Thyroid gland (tissue), 4 donors: ENCODE results near the gene PLS3. TPM values are rescaled to one million over a fixed set of nuclear protein-coding genes. Genes with fewer than 3 reads are reported as not detected.
A peak's percentile ranks its signal among the peaks of the same experiment; 100 is the strongest.

ENCODE experiments used
- DNase-seq, 2 donors: peaks; one replicate each; pipeline ENCODE4 v3.0.0-alpha.2; 2019
- H3K27ac ChIP-seq, 3 donors: fragments of 200-600 bp; sonication (generic); 1 replicate in 2 of 3; 2 replicates in 1 of 3; pipeline ENCODE4 v1.5.1; 2016 to 2019; ENCODE audit warnings: mild to moderate bottlenecking in 1 of 3, moderate library complexity in 1 of 3
- H3K27me3 ChIP-seq: fragments of 200-600 bp; sonication (generic); one replicate; pipeline ENCODE4 v1.5.1; 2019
- H3K36me3 ChIP-seq, 2 donors: fragments of 200-600 bp; sonication (generic); one replicate each; pipeline ENCODE4 v1.5.1; 2016 to 2019
- H3K4me1 ChIP-seq, 2 donors: fragments of 200-600 bp; sonication (generic); one replicate each; pipeline ENCODE4 v1.5.1; 2017 to 2019
- H3K4me3 ChIP-seq, 3 donors: fragments of 200-600 bp; sonication (generic); replicated peaks in 1 of 3; 1 replicate in 2 of 3; 2 replicates in 1 of 3; pipeline ENCODE4 v1.5.1; 2016; ENCODE audit warnings: mild to moderate bottlenecking in 1 of 3
- H3K9me3 ChIP-seq: fragments of 200-600 bp; sonication (generic); one replicate; pipeline ENCODE4 v1.5.1; 2017
- POLR2A ChIP-seq, 2 donors: fragments of 450-650 bp; IDR thresholded peaks; one replicate each; pipeline ENCODE4 v1.6.1; 2017; ENCODE audit warnings: antibody characterized with exemption in 2 of 2, mild to moderate bottlenecking in 2 of 2, moderate library complexity in 1 of 2
- WGBS, 2 donors: methylation state at CpG; one replicate each; pipeline ENCODE4 v1.1.5; 2017; 5-methylcytosine and 5-hydroxymethylcytosine counted together
- intact Hi-C: fragments of 100-400 bp; cut with DNase I; formaldehyde crosslinking; loops from one replicate; pipeline ENCODE4 v1.15.1; 2023
- total RNA-seq, 4 donors: library from RNA; depleted of rRNA; stranded (reverse); fragments of >200 nt; gene quantifications; one replicate each; pipeline ENCODE4 v1.2.3, GENCODE V29; 2016
- TF ChIP-seq, protein P1 (sequence below), 6 experiments: fragments of 200-600 bp in 3 of 6; fragments of 450-650 bp in 3 of 6; sonication (generic) in 3 of 6; IDR thresholded peaks; one replicate each; pipeline ENCODE4 v1.5.1; 2016 to 2019; ENCODE audit warnings: antibody characterized with exemption in 6 of 6, mild to moderate bottlenecking in 2 of 6, inconsistent platforms in 1 of 6, moderate library complexity in 1 of 6

PLS3 gene
- total RNA-seq, 4 donors from 2014 or later: 238 to 366 (median 300) TPM

DNA sequence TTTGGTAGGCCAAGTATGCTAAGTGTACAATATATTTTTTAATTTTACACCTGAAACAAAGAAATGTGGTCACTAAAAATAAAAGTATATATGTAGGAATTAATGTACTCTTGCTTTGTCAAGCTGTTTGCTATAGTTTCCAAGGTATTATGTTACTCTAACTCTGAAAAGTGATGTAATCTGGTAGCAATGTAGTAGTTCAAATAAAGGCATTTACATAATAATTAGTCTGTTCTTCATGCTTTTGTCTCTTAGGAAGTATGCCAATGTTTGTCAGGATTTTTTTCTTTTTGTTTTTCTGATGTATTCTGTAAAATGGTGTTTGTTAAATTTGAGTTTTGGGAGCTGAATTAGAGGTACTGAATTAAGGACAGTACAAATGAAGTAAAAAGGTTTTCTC lies 89.5 kb downstream of the PLS3 start:
- intact Hi-C loops: loop anchor here (10.0 kb wide), 1 partner anchor 326 kb away; no protein-coding TSS in a partner anchor
- peaks cover 0 to 12% of the 10 kb centered on the region in 2 donors for H3K36me3 ChIP-seq
- no peak overlapping the region for H3K4me3 ChIP-seq
- H3K27ac ChIP-seq: peak overlapping the region in 1 of 3 donors; percentile 24
- TF ChIP-seq, protein P1, sequence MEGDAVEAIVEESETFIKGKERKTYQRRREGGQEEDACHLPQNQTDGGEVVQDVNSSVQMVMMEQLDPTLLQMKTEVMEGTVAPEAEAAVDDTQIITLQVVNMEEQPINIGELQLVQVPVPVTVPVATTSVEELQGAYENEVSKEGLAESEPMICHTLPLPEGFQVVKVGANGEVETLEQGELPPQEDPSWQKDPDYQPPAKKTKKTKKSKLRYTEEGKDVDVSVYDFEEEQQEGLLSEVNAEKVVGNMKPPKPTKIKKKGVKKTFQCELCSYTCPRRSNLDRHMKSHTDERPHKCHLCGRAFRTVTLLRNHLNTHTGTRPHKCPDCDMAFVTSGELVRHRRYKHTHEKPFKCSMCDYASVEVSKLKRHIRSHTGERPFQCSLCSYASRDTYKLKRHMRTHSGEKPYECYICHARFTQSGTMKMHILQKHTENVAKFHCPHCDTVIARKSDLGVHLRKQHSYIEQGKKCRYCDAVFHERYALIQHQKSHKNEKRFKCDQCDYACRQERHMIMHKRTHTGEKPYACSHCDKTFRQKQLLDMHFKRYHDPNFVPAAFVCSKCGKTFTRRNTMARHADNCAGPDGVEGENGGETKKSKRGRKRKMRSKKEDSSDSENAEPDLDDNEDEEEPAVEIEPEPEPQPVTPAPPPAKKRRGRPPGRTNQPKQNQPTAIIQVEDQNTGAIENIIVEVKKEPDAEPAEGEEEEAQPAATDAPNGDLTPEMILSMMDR (IDR thresholded peaks at IDR 0.05): no peak
- TF ChIP-seq POLR2A (IDR thresholded peaks at IDR 0.05): no peak
- no peaks in the 10 kb centered on the region for H3K9me3 ChIP-seq
- no peak for DNase-seq
- H3K4me1 ChIP-seq: no peaks in the 10 kb centered on the region
- no peaks in the 10 kb centered on the region for H3K27me3 ChIP-seq

DNA sequence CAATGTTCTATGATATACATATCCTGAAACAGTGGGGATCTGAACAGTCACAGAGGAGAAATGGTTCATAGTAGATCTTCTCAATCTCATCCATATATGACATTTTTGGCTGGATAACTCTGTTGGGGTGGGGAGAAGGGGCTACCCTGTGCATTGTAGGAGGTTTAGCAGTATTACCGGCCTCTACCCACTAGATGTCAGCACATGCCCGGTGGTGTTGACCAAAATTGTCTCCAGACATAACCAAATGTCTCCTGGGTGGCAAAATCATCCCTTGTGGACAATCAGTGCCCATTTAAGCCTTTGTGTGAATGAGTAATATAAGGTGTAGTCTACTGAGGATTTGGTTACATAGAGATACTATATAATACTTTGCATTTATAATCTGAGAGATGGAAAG lies 89.9 kb downstream of the PLS3 start:
- TF ChIP-seq POLR2A (IDR thresholded peaks at IDR 0.05): no peak
- TF ChIP-seq, protein P1 (IDR thresholded peaks at IDR 0.05): peak in 3 of 6 experiments; percentile 12 to 53 (median 37)
- Histone ChIP-seq H3K4me3 (no peak overlapping the region), H3K9me3 (no peaks in the 10 kb centered on the region), H3K36me3 (peaks cover 0 to 12% of the 10 kb centered on the region in 2 donors), H3K27ac (no peak overlapping the region), H3K4me1 (no peaks in the 10 kb centered on the region), H3K27me3 (no peaks in the 10 kb centered on the region)
- 15 to 27% methylated on average over 2 of the region's 2 CpGs for WGBS, 2 donors
- intact Hi-C loops: loop anchor here (10.0 kb wide), 1 partner anchor 326 kb away; no protein-coding TSS in a partner anchor
- DNase-seq: peak; percentile 8 to 13

DNA sequence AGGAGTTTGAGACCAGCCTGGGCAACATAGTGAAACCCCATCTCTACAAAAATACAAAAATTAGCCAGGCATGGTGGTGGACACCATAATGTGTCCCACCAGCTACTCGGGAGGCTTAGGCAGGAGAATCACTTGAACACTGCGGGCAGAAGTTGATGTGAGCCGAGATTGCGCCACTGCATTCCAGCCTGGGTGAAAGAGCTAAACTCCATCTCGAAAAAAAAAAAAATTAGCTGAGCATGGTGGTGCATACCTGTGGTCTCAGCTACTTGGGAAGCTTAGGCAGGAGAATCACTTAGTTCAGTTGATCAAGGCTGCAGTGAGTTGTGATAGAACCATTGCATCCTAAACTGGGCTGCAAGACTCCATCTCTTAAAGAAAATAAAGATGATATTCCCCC lies 91.2 kb downstream of the PLS3 start:
- TF ChIP-seq, protein P1 (IDR thresholded peaks at IDR 0.05): no peak
- TF ChIP-seq POLR2A (IDR thresholded peaks at IDR 0.05): no peak
- H3K27me3 ChIP-seq: no peaks in the 10 kb centered on the region
- H3K4me3 ChIP-seq: no peak overlapping the region
- H3K36me3 ChIP-seq: peaks cover 0 to 5% of the 10 kb centered on the region in 2 donors
- intact Hi-C loops: loop anchor here (10.0 kb wide), 1 partner anchor 327 kb away; no protein-coding TSS in a partner anchor
- DNase-seq: no peak
- WGBS, 2 donors: 92 to 96% methylated on average over 5 of the region's 5 CpGs
- H3K9me3 ChIP-seq: no peaks in the 10 kb centered on the region
- no peak overlapping the region for H3K27ac ChIP-seq
- H3K4me1 ChIP-seq: no peaks in the 10 kb centered on the region

DNA sequence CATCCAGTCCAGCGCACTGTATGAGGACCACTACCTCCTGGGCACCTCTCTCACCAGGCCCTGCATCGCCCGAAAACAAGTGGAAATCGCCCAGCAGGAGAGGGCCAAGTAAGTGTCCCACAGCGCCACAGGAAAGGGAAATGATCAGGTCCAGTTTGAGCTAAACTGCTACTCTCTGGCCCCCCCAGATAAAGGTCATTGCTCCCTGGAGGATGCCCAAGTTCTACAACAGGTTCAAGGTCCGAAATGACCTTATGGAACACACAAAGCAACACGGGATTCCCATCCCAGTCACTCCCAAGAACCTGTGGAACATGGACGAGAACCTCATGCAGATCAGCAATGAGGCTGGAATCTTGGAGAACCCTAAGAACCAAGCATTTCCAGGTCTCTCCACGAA lies 104.1 kb downstream of the PLS3 start:
- intact Hi-C loops: no loop called here
- no peak for TF ChIP-seq POLR2A (IDR thresholded peaks at IDR 0.05)
- TF ChIP-seq, protein P1 (IDR thresholded peaks at IDR 0.05): no peak
- Histone ChIP-seq H3K4me1 (no peaks in the 10 kb centered on the region), H3K4me3 (no peak overlapping the region), H3K9me3 (no peaks in the 10 kb centered on the region), H3K36me3 (no peaks in the 10 kb centered on the region), H3K27me3 (no peaks in the 10 kb centered on the region), H3K27ac (no peak overlapping the region)
- no peak for DNase-seq
- 100% methylated on average over 5 of the region's 9 CpGs; no CpG with 5 or more reads in 1 of the 2 donors for WGBS, 2 donors

DNA sequence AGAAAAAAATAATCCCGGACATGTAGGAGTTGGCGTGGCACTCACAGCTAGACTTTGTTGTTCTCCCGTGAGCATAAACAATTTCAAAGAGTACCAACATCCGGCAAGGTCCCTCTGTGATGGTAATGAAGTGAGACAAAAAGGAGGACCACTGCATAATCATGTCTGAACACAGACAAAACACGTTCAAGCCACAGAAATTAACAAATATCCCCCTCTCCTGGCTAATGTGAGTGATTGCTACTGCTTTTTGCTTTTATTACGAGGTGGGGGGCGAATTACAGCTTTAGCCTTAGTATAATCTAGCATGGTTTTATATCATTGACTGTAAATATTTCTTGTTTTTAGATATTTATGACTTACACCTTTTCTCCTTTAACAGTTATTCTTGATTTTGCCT lies 118.5 kb downstream of the PLS3 start:
- Histone ChIP-seq H3K27ac (no peak overlapping the region), H3K27me3 (no peaks in the 10 kb centered on the region), H3K9me3 (no peaks in the 10 kb centered on the region), H3K36me3 (no peaks in the 10 kb centered on the region), H3K4me3 (no peak overlapping the region), H3K4me1 (no peaks in the 10 kb centered on the region)
- WGBS, 2 donors: 19 to 21% methylated on average over 7 of the region's 7 CpGs
- intact Hi-C loops: no loop called here
- no peak for TF ChIP-seq POLR2A (IDR thresholded peaks at IDR 0.05)
- TF ChIP-seq, protein P1 (IDR thresholded peaks at IDR 0.05): peak in 4 of 6 experiments; percentile 38 to 50 (median 48)
- DNase-seq: no peak
